ENCODE measurements around the gene PZP.

DNA sequence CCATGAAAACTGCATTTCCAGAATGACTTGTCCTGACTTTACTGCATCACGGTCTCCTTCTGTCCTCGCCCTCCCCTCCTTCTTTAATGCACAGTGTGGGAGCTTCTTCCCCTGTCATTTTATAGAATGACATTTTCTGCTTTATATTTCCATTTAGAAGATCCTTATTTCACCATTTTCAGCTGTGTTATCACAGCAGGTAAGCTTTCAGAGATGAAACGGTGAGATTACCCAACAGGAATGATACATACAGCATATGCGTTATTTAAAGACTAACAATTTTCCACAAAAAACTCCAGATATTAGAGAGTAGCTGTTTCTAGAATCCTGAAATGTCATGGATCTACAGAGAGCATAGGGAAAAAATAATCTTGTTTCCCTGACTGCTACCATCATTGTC is 27.3 kb upstream of the PZP start:
- TF ChIP-seq POLR2A (IDR thresholded peaks at IDR 0.05; ENCODE audit: low read depth, low read length) (no peak), POLR2AphosphoS5 (IDR thresholded peaks at IDR 0.05; ENCODE audit: low read depth, low read length) (no peak), TAF1 (IDR thresholded peaks at IDR 0.05; ENCODE audit: borderline replicate concordance, low read depth, low read length) (no peak)

All from GM12892 (cell line).